Immature natural killer cell (primary cell): ENCODE results near the gene ZNF263. TPM values are rescaled to one million over a fixed set of nuclear protein-coding genes. Genes with fewer than 3 reads are reported as not detected.

ENCODE experiments used
- DNase-seq, 3 donors: peaks; one replicate each; pipeline ENCODE4 v3.0.0; 2022; ENCODE audit warnings: mixed read lengths in 1 of 3
- H3K27ac Mint-ChIP-seq, 6 donors: one replicate each; pipeline ENCODE4 v1.8.0; 2020; ENCODE audit warnings: mixed read lengths in 6 of 6, mild to moderate bottlenecking in 5 of 6, inconsistent platforms in 4 of 6, moderate library complexity in 3 of 6
- H3K27me3 Mint-ChIP-seq, 3 donors: one replicate each; pipeline ENCODE4 v1.8.0; 2020 to 2021; ENCODE audit warnings: low read depth in 3 of 3, mild to moderate bottlenecking in 3 of 3, mixed read lengths in 3 of 3, moderate library complexity in 3 of 3, inconsistent platforms in 1 of 3
- H3K36me3 Mint-ChIP-seq, 3 donors: one replicate each; pipeline ENCODE4 v1.8.0; 2020; ENCODE audit warnings: mixed read lengths in 3 of 3, inconsistent platforms in 2 of 3, mild to moderate bottlenecking in 2 of 3
- H3K4me1 Mint-ChIP-seq, 2 donors: one replicate each; pipeline ENCODE4 v1.8.0; 2020; ENCODE audit warnings: inconsistent platforms in 2 of 2, mild to moderate bottlenecking in 2 of 2, mixed read lengths in 2 of 2, moderate library complexity in 1 of 2
- H3K4me3 Mint-ChIP-seq, 5 donors: one replicate each; pipeline ENCODE4 v1.8.0; 2020; ENCODE audit warnings: mild to moderate bottlenecking in 5 of 5, mixed read lengths in 5 of 5, inconsistent platforms in 3 of 5, moderate library complexity in 3 of 5
- H3K9me3 Mint-ChIP-seq, 6 donors: one replicate each; pipeline ENCODE4 v1.8.0; 2020; ENCODE audit warnings: mild to moderate bottlenecking in 6 of 6, mixed read lengths in 6 of 6, inconsistent platforms in 4 of 6, moderate library complexity in 3 of 6
- polyA plus RNA-seq, 3 donors: library from polyadenylated mRNA; unstranded; fragments of 300-500 nt; fragmentation: Illumina TruSeq; gene quantifications; one replicate each; pipeline ENCODE4 v1.2.3, GENCODE V29; 2021

Gene ZNF263
- polyA plus RNA-seq, result 10 to 100 TPM; 38.2 to 51.0 (median 42.9) TPM

DNA sequence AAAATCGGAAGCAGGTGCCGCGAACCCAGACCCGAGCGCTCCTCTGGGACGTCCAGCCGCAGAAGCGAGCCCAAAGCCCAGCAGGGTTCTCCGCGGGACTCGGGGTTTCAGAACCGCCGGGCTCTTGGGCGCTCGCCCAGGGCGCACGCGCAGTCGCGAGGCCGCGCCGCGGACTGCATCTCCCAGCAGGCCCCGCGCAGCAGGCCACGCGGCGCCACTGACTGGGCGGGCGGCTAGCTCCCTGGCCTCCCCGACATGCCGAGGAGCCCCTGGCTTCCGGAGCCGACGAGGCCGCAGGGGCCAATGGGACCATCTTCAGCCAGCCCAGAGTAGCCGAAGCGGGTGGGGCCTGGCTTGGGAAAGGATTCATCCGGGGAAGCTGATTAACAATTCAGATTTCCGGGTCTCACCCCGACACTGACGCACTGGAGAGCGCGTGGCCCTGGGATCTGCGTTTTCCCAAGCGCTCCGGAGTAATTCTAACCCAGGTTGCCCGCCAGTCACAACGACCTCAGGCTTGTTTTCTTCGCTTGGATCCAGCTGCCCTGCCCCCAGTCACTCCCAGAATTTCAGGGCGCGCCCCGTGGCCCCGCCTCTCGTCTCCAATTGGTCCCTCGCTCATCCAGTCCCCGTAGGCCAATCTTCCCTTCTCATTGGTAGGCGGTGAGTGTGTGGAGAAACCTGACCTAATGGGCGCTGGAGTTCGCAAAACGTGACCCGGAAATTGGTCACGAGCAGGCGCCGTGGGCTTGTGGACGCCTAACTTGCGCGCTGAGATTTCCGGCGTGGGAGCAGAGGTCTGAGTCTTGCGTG is at the start of gene ZNF263:
Gene ZNF263 (plus strand): TSS at position 762 of the 813 bp plus-strand sequence. CDS start 328 bp downstream, outside the sequence.
- DNase-seq, result peak; percentile 94 to 95 (median 94)
- peak within 1 kb of the TSS; percentile 85 to 95 (median 91) for H3K4me3 Mint-ChIP-seq
- peaks cover 0 to 16% (median 2%) of the 10 kb centered on the region in 6 donors for H3K9me3 Mint-ChIP-seq
- peak within 1 kb of the TSS; percentile 90 to 96 (median 94) for H3K27ac Mint-ChIP-seq
- H3K36me3 Mint-ChIP-seq, result peaks cover 14 to 29% (median 25%) of the 10 kb centered on the region in 3 donors
- H3K4me1 Mint-ChIP-seq, result peaks cover 39 to 51% of the 10 kb centered on the region in 2 donors
- peaks cover 0 to 11% (median 7%) of the 10 kb centered on the region in 3 donors for H3K27me3 Mint-ChIP-seq

DNA sequence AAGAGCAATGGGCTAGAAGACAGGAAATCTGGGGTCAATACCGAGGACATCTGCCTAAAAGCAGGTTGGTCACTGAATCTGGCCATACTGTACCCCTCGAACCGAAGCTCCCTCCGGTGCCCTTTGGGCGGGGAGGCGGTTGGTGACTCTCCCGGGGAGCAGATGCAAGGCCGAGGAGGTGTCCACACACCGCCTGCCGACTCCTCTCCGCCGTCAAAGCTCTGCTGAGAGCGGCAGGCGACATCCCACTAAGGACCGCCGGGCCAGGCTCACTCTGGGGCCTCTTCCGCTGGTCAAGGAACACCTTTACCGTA is 48.8 kb upstream of the ZNF263 start:
- Mint-ChIP-seq H3K27ac (peak overlapping the region; percentile 90 to 98 (median 96)), H3K4me1 (peaks cover 29 to 45% of the 10 kb centered on the region in 2 donors), H3K27me3 (peaks cover 7 to 14% (median 10%) of the 10 kb centered on the region in 3 donors), H3K9me3 (peaks cover 0 to 5% (median 3%) of the 10 kb centered on the region in 6 donors), H3K4me3 (peak overlapping the region; percentile 88 to 98 (median 96)), H3K36me3 (peaks cover 27 to 34% (median 28%) of the 10 kb centered on the region in 3 donors)
- DNase-seq, result no peak

DNA sequence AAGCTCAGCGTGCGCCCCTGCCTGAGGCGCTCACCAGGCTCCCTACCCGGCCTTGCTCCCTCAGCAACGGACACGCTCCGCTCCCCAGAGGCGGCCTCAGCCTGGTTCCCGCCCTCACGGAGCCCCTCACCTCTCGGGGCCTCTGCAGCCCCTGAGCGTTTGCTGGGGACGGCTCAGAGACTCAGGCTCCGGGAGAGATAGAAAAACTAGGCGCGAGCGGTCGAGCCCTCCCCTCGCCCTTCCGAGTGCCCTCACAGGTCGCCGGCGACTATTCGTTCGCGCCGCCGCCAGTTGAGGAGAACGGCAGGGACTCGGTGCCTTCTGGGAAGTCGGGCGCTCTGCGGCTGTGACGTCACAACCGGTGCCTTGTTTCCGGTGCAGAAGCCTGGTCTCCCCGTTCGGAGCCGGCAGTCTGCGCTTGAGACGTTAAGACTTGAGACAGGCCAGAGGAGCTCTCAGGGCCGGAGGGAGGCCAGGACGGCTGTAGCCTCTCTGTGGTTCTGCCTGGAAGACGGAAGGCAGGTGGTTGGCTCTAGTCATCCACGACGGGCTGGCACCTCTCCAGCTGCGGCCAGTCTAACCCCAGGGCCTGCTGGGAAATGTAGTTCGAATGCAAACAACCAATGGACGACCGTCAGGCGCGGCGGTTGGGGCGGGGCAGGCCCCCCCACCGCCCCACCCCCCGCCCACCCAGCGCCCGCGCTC is 48.3 kb upstream of the ZNF263 start, which contains the start of gene ZNF200:
Gene ZNF200 (minus strand): TSS at position 302 of the 705 bp plus-strand sequence. CDS start 1,403 bp downstream, outside the sequence.
- H3K9me3 Mint-ChIP-seq, result peaks cover 0 to 4% (median 2%) of the 10 kb centered on the region in 6 donors
- H3K27me3 Mint-ChIP-seq, result peaks cover 7 to 17% (median 10%) of the 10 kb centered on the region in 3 donors
- peaks cover 24 to 31% (median 26%) of the 10 kb centered on the region in 3 donors for H3K36me3 Mint-ChIP-seq
- H3K4me1 Mint-ChIP-seq, result peaks cover 29 to 45% of the 10 kb centered on the region in 2 donors
- peak; percentile 92 to 94 (median 93) for DNase-seq
- H3K4me3 Mint-ChIP-seq, result peak within 1 kb of the TSS; percentile 88 to 98 (median 96)
- H3K27ac Mint-ChIP-seq, result peak within 1 kb of the TSS; percentile 90 to 98 (median 96)

- Mint-ChIP-seq H3K27ac (peak overlapping the region; percentile 57 to 91 (median 74)), H3K36me3 (peaks cover 14 to 21% (median 16%) of the 10 kb centered on the region in 3 donors), H3K4me3 (peak overlapping the region; percentile 70 to 90 (median 76)), H3K27me3 (peaks cover 7 to 17% (median 11%) of the 10 kb centered on the region in 3 donors), H3K9me3 (peaks cover 0 to 4% (median 0%) of the 10 kb centered on the region in 6 donors), H3K4me1 (peaks cover 26 to 45% of the 10 kb centered on the region in 2 donors)
- DNase-seq, result peak in 2 of 3 donors; percentile 27 to 45
These were observed 47.2 kb upstream of the ZNF263 start for GRCh38 chr16:3235856-3236669.

DNA sequence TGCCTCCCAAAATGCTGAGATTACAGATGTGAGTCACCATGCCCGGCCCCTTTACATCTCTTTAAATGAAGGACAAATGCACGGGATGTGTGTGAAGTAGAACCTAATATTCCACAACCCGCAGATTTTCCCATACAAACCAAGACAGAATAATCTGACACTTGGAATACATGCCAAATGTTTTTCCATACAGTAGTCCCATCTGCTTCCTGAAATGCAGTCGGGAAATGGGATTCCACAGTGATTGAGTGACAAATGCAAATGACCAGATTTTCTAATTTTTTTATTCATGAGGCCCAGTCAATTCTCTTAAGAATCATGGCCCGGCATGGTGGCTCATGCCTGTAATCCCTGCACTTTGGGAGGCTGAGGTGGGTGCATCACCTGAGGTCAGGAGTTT is 41.5 kb upstream of the ZNF263 start:
- H3K4me1 Mint-ChIP-seq, result no peaks in the 10 kb centered on the region
- H3K27me3 Mint-ChIP-seq, result peaks cover 1 to 13% (median 13%) of the 10 kb centered on the region in 3 donors
- no peak overlapping the region for H3K27ac Mint-ChIP-seq
- H3K9me3 Mint-ChIP-seq, result no peaks in the 10 kb centered on the region
- no peak overlapping the region for H3K4me3 Mint-ChIP-seq
- DNase-seq, result no peak
- H3K36me3 Mint-ChIP-seq, result no peaks in the 10 kb centered on the region

DNA sequence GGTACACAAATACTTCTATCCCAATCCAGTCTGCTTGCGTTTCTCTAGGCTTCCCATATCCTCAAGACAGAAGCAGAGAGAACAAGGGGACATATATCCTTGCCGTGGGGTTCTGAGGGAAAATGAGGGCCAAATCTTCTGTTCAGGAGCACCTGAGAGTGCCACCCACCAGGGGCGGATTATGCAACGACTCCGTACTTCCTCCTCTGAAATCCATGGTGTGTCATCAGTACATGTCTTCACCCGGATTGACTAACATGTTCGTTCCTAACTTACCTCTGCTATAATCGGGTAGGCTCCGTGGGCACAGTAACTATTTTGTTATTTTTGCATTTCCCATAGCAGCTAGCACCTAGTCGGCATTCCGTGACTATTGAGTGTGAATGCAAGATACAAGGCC is 40.6 kb upstream of the ZNF263 start:
- H3K27me3 Mint-ChIP-seq, result peaks cover 3 to 15% (median 9%) of the 10 kb centered on the region in 3 donors
- no peaks in the 10 kb centered on the region for H3K9me3 Mint-ChIP-seq
- H3K4me1 Mint-ChIP-seq, result no peaks in the 10 kb centered on the region
- no peak overlapping the region for H3K4me3 Mint-ChIP-seq
- DNase-seq, result no peak
- H3K36me3 Mint-ChIP-seq, result no peaks in the 10 kb centered on the region
- no peak overlapping the region for H3K27ac Mint-ChIP-seq

DNA sequence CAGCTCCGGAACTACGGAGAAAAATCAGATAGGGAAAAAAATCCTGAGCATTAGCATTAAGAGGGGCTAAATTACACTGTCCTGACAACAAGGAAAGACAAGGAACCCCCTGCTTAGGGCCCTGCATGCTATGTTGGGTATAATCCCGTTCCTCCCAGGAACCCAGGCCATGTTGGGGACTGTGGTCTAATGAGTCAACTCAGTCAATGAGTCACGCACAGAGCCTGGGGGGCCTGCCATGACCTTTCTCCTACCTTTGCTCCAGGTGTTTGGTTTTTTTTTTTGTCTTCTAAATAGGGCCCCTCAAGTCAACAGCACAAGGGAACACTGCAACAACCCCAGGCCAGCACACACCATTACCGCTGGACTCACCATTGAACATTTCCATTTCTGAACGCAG is 39.4 kb upstream of the ZNF263 start:
- Mint-ChIP-seq H3K27ac (no peak overlapping the region), H3K4me1 (no peaks in the 10 kb centered on the region), H3K36me3 (no peaks in the 10 kb centered on the region), H3K4me3 (no peak overlapping the region), H3K9me3 (no peaks in the 10 kb centered on the region), H3K27me3 (peaks cover 2 to 15% (median 13%) of the 10 kb centered on the region in 3 donors)
- DNase-seq, result no peak

DNA sequence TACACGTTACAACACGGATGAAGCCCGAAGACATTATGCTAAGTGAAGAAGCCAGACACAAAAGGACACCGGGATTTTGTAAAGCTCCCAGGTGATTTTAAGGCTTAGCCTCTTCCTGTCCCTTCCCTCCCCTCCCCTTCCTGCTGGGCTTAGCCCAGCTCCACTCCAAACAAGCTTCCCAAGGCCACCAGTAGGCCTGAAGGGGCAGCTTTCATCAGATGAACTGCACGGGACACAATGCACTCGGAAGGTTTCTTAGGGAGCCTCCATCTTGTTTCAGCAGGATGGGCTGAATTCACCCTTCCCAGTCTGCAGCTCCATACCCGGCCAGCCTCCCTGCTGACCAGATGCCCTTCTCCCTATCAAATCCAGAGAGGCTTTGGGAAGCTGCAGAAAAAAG is 37.3 kb upstream of the ZNF263 start:
- no peaks in the 10 kb centered on the region for H3K9me3 Mint-ChIP-seq
- no peak overlapping the region for H3K27ac Mint-ChIP-seq
- DNase-seq, result no peak
- no peak overlapping the region for H3K4me3 Mint-ChIP-seq
- H3K36me3 Mint-ChIP-seq, result no peaks in the 10 kb centered on the region
- peaks cover 2 to 14% (median 9%) of the 10 kb centered on the region in 3 donors for H3K27me3 Mint-ChIP-seq
- no peaks in the 10 kb centered on the region for H3K4me1 Mint-ChIP-seq

GRCh38 chr16:3246876-3247275 is 36.4 kb upstream of the ZNF263 start:
- no peak overlapping the region for H3K4me3 Mint-ChIP-seq
- H3K4me1 Mint-ChIP-seq, result no peaks in the 10 kb centered on the region
- no peak overlapping the region for H3K27ac Mint-ChIP-seq
- H3K36me3 Mint-ChIP-seq, result no peaks in the 10 kb centered on the region
- H3K9me3 Mint-ChIP-seq, result no peaks in the 10 kb centered on the region
- H3K27me3 Mint-ChIP-seq, result peaks cover 2 to 9% (median 7%) of the 10 kb centered on the region in 3 donors
- DNase-seq, result no peak

DNA sequence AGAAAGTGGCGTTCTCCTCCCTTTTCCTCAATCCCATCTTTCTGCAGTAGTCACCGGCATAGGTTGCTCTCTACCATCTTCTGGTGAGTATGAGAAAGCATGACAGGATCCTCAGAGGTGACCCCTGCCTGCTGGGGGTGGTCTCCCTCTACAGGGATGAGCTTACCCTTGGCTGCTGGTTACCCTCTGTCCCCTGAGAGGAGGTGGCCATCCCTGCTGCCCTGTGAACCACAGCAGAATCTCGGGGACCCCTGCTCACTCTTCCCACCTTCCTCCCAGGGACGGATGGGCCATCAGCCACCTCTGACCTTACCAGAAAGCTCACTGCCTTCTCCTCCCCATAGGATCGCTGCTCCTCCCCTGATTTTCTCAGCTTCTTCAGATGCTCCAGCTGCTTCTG is 34.7 kb upstream of the ZNF263 start:
- Mint-ChIP-seq H3K36me3 (no peaks in the 10 kb centered on the region), H3K27me3 (peaks cover 2 to 9% (median 5%) of the 10 kb centered on the region in 3 donors), H3K4me1 (no peaks in the 10 kb centered on the region), H3K9me3 (no peaks in the 10 kb centered on the region), H3K27ac (no peak overlapping the region), H3K4me3 (no peak overlapping the region)
- DNase-seq, result no peak

GRCh38 chr16:3249020-3249419 is 34.3 kb upstream of the ZNF263 start:
- H3K27me3 Mint-ChIP-seq, result peaks cover 2 to 8% (median 5%) of the 10 kb centered on the region in 3 donors
- no peak for DNase-seq
- no peaks in the 10 kb centered on the region for H3K9me3 Mint-ChIP-seq
- H3K27ac Mint-ChIP-seq, result no peak overlapping the region
- no peaks in the 10 kb centered on the region for H3K36me3 Mint-ChIP-seq
- no peaks in the 10 kb centered on the region for H3K4me1 Mint-ChIP-seq
- no peak overlapping the region for H3K4me3 Mint-ChIP-seq

GRCh38 chr16:3249451-3249850 is 33.8 kb upstream of the ZNF263 start:
- Mint-ChIP-seq H3K27ac (no peak overlapping the region), H3K9me3 (no peaks in the 10 kb centered on the region), H3K4me1 (no peaks in the 10 kb centered on the region), H3K36me3 (no peaks in the 10 kb centered on the region), H3K27me3 (peaks cover 2 to 7% (median 5%) of the 10 kb centered on the region in 3 donors), H3K4me3 (no peak overlapping the region)
- DNase-seq, result no peak

GRCh38 chr16:3252967-3253366 is 30.3 kb upstream of the ZNF263 start:
- DNase-seq, result no peak
- Mint-ChIP-seq H3K27me3 (peaks cover 0 to 7% (median 0%) of the 10 kb centered on the region in 3 donors), H3K4me3 (no peak overlapping the region), H3K9me3 (no peaks in the 10 kb centered on the region), H3K27ac (no peak overlapping the region), H3K4me1 (no peaks in the 10 kb centered on the region), H3K36me3 (no peaks in the 10 kb centered on the region)
